Measurements from ENCODE around the gene NLRP6.

Gene NLRP6

GRCh38 chr11:276219-276618 lies 2.0 kb upstream of the NLRP6 start:
- Histone ChIP-seq H2AFZ (ENCODE audit: low read depth) (no peak overlapping the region), H3K36me3 (ENCODE audit: insufficient read depth) (no peaks in the 10 kb centered on the region), H3K27ac (no peak overlapping the region), H3K4me3 (IDR thresholded peaks at IDR 0.05; ENCODE audit: insufficient read depth, low read depth, low read length) (no peak overlapping the region), H3K4me2 (no peak overlapping the region), H4K20me1 (ENCODE audit: insufficient read depth) (no peaks in the 10 kb centered on the region), H3K4me1 (ENCODE audit: low read depth, poor library complexity, severe bottlenecking) (no peaks in the 10 kb centered on the region), H3K27me3 (ENCODE audit: insufficient read depth, low read depth) (no peaks in the 10 kb centered on the region), H3K9ac (no peak overlapping the region), H3K79me2 (ENCODE audit: insufficient read depth, low read depth) (no peaks in the 10 kb centered on the region)
- TF ChIP-seq CTCF (conservative IDR thresholded peaks at IDR 0.05; ENCODE audit: low read depth, low read length), result no peak

- H3K36me3 ChIP-seq (ENCODE audit: insufficient read depth), result no peaks in the 10 kb centered on the region
- TF ChIP-seq CTCF (conservative IDR thresholded peaks at IDR 0.05; ENCODE audit: low read depth, low read length), result no peak
- H3K4me3 ChIP-seq (IDR thresholded peaks at IDR 0.05; ENCODE audit: insufficient read depth, low read depth, low read length), result no peak overlapping the region
- no peak overlapping the region for H3K9ac ChIP-seq
- H3K79me2 ChIP-seq (ENCODE audit: insufficient read depth, low read depth), result no peaks in the 10 kb centered on the region
- peaks cover 17% of the 10 kb centered on the region for H3K27me3 ChIP-seq (ENCODE audit: insufficient read depth, low read depth)
- H3K4me2 ChIP-seq, result no peak overlapping the region
- no peak overlapping the region for H2AFZ ChIP-seq (ENCODE audit: low read depth)
- H3K27ac ChIP-seq, result no peak overlapping the region
- H4K20me1 ChIP-seq (ENCODE audit: insufficient read depth), result no peaks in the 10 kb centered on the region
- no peaks in the 10 kb centered on the region for H3K4me1 ChIP-seq (ENCODE audit: low read depth, poor library complexity, severe bottlenecking)
Observed at GRCh38 chr11:279040-279965, 1.1 kb downstream of the NLRP6 start.

- TF ChIP-seq CTCF (conservative IDR thresholded peaks at IDR 0.05; ENCODE audit: low read depth, low read length), result no peak
- Histone ChIP-seq H3K79me2 (ENCODE audit: insufficient read depth, low read depth) (no peaks in the 10 kb centered on the region), H3K27me3 (ENCODE audit: insufficient read depth, low read depth) (peaks cover 17% of the 10 kb centered on the region), H3K4me2 (no peak overlapping the region), H3K9ac (no peak overlapping the region), H2AFZ (ENCODE audit: low read depth) (no peak overlapping the region), H3K27ac (no peak overlapping the region), H3K4me1 (ENCODE audit: low read depth, poor library complexity, severe bottlenecking) (no peaks in the 10 kb centered on the region), H3K4me3 (IDR thresholded peaks at IDR 0.05; ENCODE audit: insufficient read depth, low read depth, low read length) (no peak overlapping the region), H3K36me3 (ENCODE audit: insufficient read depth) (no peaks in the 10 kb centered on the region), H4K20me1 (ENCODE audit: insufficient read depth) (no peaks in the 10 kb centered on the region)
Observed at GRCh38 chr11:279966-280705, 1.9 kb downstream of the NLRP6 start.

GRCh38 chr11:280706-281485 lies 2.7 kb downstream of the NLRP6 start:
- Histone ChIP-seq H3K79me2 (ENCODE audit: insufficient read depth, low read depth) (no peaks in the 10 kb centered on the region), H2AFZ (ENCODE audit: low read depth) (no peak overlapping the region), H3K36me3 (ENCODE audit: insufficient read depth) (no peaks in the 10 kb centered on the region), H3K27ac (no peak overlapping the region), H3K4me2 (no peak overlapping the region), H3K27me3 (ENCODE audit: insufficient read depth, low read depth) (peaks cover 20% of the 10 kb centered on the region), H4K20me1 (ENCODE audit: insufficient read depth) (no peaks in the 10 kb centered on the region), H3K4me3 (IDR thresholded peaks at IDR 0.05; ENCODE audit: insufficient read depth, low read depth, low read length) (no peak overlapping the region), H3K4me1 (ENCODE audit: low read depth, poor library complexity, severe bottlenecking) (no peaks in the 10 kb centered on the region), H3K9ac (no peak overlapping the region)
- no peak for TF ChIP-seq CTCF (conservative IDR thresholded peaks at IDR 0.05; ENCODE audit: low read depth, low read length)
